ENCODE measurements around the gene RGMB. TPM values are rescaled to one million over a fixed set of nuclear protein-coding genes. Genes with fewer than 3 reads are reported as not detected.

The RGMB gene
- total RNA-seq, 6 experiments from 2014 or later: 219 to 288 (median 235) TPM

DNA sequence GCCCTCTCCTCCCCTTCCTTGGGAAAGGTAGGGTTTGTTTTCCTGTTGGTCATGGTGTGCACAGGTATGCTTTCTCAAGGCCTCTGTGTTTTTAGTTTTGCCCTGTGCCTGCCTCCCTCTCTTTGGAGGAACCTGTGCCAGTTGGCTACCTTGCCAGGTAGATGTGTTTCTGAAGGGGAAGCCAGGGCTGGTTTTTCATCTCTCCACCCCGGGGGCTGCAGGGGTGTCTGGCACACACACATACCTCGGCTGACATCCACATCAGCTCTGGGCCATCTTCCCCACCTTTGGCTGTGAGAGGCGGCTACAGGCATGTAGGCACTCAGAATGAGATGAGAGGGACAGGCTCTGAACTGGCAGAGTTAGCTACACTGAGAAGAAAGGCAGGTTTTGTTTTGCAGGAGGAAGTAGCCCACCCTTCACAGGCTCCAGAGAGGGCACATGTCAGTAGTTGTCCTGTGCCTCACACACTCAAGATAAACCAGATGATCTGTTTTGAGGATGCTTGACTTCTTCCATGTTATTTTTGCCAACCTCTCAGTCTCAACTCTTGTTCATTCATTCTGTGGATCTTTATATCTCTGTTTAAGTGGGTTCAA lies 9.7 kb downstream of the RGMB start:
- Mint-ChIP-seq H3K4me1 (ENCODE audit: low read depth) (peaks cover 100% of the 10 kb centered on the region), H3K4me3 (peak overlapping the region; percentile 81), H3K36me3 (ENCODE audit: low read depth) (peaks cover 96% of the 10 kb centered on the region), H3K27ac (peak overlapping the region; percentile 87), H3K9me3 (no peaks in the 10 kb centered on the region), H3K27me3 (ENCODE audit: insufficient read depth) (peaks cover 10% of the 10 kb centered on the region)
- DNase-seq: no peak
- TF ChIP-seq, protein P1, sequence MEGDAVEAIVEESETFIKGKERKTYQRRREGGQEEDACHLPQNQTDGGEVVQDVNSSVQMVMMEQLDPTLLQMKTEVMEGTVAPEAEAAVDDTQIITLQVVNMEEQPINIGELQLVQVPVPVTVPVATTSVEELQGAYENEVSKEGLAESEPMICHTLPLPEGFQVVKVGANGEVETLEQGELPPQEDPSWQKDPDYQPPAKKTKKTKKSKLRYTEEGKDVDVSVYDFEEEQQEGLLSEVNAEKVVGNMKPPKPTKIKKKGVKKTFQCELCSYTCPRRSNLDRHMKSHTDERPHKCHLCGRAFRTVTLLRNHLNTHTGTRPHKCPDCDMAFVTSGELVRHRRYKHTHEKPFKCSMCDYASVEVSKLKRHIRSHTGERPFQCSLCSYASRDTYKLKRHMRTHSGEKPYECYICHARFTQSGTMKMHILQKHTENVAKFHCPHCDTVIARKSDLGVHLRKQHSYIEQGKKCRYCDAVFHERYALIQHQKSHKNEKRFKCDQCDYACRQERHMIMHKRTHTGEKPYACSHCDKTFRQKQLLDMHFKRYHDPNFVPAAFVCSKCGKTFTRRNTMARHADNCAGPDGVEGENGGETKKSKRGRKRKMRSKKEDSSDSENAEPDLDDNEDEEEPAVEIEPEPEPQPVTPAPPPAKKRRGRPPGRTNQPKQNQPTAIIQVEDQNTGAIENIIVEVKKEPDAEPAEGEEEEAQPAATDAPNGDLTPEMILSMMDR (IDR thresholded peaks at IDR 0.05): no peak

GRCh38 chr5:98784411-98784810 lies 10.9 kb downstream of the RGMB start:
- no peaks in the 10 kb centered on the region for H3K9me3 Mint-ChIP-seq
- H3K4me1 Mint-ChIP-seq (ENCODE audit: low read depth): peaks cover 100% of the 10 kb centered on the region
- TF ChIP-seq, protein P1 (IDR thresholded peaks at IDR 0.05): no peak
- H3K36me3 Mint-ChIP-seq (ENCODE audit: low read depth): peaks cover 96% of the 10 kb centered on the region
- peak overlapping the region; percentile 81 for H3K4me3 Mint-ChIP-seq
- peaks cover 10% of the 10 kb centered on the region for H3K27me3 Mint-ChIP-seq (ENCODE audit: insufficient read depth)
- no peak for DNase-seq
- H3K27ac Mint-ChIP-seq: peak overlapping the region; percentile 87

DNA sequence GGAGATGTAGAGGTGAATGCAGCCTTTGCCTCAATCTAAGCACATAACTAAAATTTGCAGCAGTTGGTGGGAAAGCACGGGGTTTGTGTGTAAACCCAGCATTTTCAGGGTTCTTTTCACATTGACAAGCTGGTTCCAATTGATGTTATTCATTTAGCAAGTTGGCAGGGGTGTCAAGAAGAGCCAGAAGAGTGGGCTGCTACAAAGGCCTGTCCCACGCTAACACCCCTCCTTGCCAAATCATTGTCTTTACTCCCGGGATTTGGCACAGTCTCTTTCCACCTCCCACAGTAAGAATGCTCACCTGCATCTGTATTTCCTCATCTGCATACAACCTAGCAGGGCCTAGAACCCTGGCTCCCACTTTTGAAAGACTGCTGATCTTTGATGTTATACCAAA lies 11.8 kb downstream of the RGMB start:
- no peak for DNase-seq
- no peaks in the 10 kb centered on the region for H3K9me3 Mint-ChIP-seq
- TF ChIP-seq, protein P1 (IDR thresholded peaks at IDR 0.05): no peak
- H3K27me3 Mint-ChIP-seq (ENCODE audit: insufficient read depth): peaks cover 5% of the 10 kb centered on the region
- peak overlapping the region; percentile 87 for H3K27ac Mint-ChIP-seq
- H3K36me3 Mint-ChIP-seq (ENCODE audit: low read depth): peaks cover 94% of the 10 kb centered on the region
- peaks cover 100% of the 10 kb centered on the region for H3K4me1 Mint-ChIP-seq (ENCODE audit: low read depth)
- H3K4me3 Mint-ChIP-seq: peak overlapping the region; percentile 81

DNA sequence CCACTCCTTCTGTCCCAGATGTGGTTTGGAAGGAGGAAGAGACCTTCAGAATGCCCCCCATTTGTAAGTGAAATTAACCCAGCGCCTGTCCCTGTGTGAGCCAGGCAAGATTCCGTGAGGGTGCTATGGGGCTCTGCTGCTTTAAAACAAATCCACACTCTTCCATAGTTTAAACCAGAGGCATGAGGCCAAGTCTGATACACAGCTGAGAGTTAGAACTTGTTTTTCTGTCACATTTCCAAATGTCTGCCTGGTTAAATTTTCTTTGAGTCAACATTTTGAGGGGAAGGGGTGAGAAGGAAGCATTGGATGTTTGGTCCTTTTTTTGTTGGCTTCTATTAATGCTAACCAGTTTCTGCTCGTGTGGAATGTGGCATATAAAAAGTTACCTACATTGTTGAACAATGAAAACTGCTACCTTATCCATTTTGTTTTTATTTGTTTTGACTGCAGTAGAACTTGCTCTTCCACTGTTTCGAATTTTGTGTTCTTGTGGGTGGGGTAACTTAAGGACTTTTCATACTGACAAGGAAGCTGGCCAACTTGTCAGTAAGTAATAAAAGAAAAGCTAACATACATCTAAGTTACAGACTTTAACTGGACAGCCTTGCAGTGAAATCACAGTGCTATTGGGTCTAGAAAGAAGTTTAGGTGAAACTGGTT lies 12.9 kb downstream of the RGMB start:
- H3K9me3 Mint-ChIP-seq: no peaks in the 10 kb centered on the region
- H3K4me1 Mint-ChIP-seq (ENCODE audit: low read depth): peaks cover 100% of the 10 kb centered on the region
- TF ChIP-seq, protein P1 (IDR thresholded peaks at IDR 0.05): no peak
- peaks cover 97% of the 10 kb centered on the region for H3K36me3 Mint-ChIP-seq (ENCODE audit: low read depth)
- H3K4me3 Mint-ChIP-seq: peak overlapping the region; percentile 81
- peaks cover 5% of the 10 kb centered on the region for H3K27me3 Mint-ChIP-seq (ENCODE audit: insufficient read depth)
- DNase-seq: no peak
- peak overlapping the region; percentile 87 for H3K27ac Mint-ChIP-seq

DNA sequence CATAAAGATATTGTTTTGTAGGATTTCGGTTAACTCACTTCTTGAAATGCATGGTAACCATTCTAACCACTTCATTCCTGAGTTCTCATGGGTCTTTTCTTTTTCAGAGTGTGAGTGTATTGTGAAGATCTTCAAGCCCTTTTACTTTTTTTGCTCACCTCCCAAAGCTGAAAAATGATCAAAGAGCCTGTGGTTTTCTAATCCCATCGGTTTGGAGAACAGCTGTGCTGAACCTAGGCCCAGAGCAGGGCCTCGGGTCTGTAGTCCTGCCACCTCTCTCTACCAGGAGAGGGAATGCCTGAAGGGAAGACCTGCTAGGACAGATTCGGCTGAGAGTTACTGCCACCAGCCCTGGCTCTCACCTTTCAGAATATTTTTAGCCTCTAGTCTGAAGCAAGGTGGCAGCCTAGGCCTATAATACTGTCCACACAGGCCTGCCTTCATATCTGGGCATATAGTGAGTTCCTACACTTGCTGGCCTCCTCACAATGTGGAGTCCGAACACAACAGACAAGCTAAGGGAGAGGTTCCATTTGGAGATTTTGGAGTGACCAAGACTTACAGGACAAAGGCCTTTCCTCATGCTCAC lies 13.8 kb downstream of the RGMB start:
- Mint-ChIP-seq H3K36me3 (ENCODE audit: low read depth) (peaks cover 91% of the 10 kb centered on the region), H3K27ac (peak overlapping the region; percentile 87)
- DNase-seq: no peak

More for the DNA sequence above, 13.8 kb downstream of the RGMB start:
- Mint-ChIP-seq H3K4me1 (ENCODE audit: low read depth) (peaks cover 100% of the 10 kb centered on the region), H3K9me3 (no peaks in the 10 kb centered on the region), H3K4me3 (peak overlapping the region; percentile 81; the same call in 1 of the 2 replicates), H3K27me3 (ENCODE audit: insufficient read depth) (peaks cover 10% of the 10 kb centered on the region)
- TF ChIP-seq, protein P1 (IDR thresholded peaks at IDR 0.05): no peak; the same call in 1 of the 2 replicates
